Esophagus (tissue), 2 donors: ENCODE results near the gene ZBTB8OS. TPM values are rescaled to one million over a fixed set of nuclear protein-coding genes. Genes with fewer than 3 reads are reported as not detected.
"Not testable (repeated sequence)": the region's sequence is repeated elsewhere in the genome, so short reads cannot be mapped to it uniquely, and the experiment has no call there.

Experiments
- H3K27ac ChIP-seq, 2 donors: one replicate each; pipeline ENCODE4 v1.5.1; 2013; ENCODE audit warnings: low read depth in 2 of 2, mild to moderate bottlenecking in 2 of 2, inconsistent platforms in 1 of 2, low read length in 1 of 2, moderate library complexity in 1 of 2
- H3K27me3 ChIP-seq, 2 donors: one replicate each; pipeline ENCODE4 v1.6.1; 2013; ENCODE audit warnings: low read length in 2 of 2, control low read depth in 1 of 2, mild to moderate bottlenecking in 1 of 2; ENCODE audit not compliant: insufficient read depth in 2 of 2, control insufficient read depth in 1 of 2
- H3K36me3 ChIP-seq, 2 donors: one replicate each; pipeline ENCODE4 v1.6.1; 2013; ENCODE audit warnings: low read length in 1 of 2; ENCODE audit not compliant: control insufficient read depth in 2 of 2, insufficient read depth in 2 of 2
- H3K4me1 ChIP-seq, 2 donors: one replicate each; pipeline ENCODE4 v1.6.1; 2013; ENCODE audit warnings: low read length in 1 of 2; ENCODE audit not compliant: control insufficient read depth in 2 of 2, insufficient read depth in 2 of 2
- H3K4me3 ChIP-seq, 2 donors: one replicate each; pipeline ENCODE4 v1.5.1; 2013; ENCODE audit warnings: low read length in 2 of 2, mild to moderate bottlenecking in 2 of 2, low read depth in 1 of 2, moderate library complexity in 1 of 2
- H3K9me3 ChIP-seq, 2 donors: one replicate each; pipeline ENCODE4 v1.6.1; 2013; ENCODE audit warnings: mild to moderate bottlenecking in 2 of 2, low read depth in 1 of 2, low read length in 1 of 2, moderate library complexity in 1 of 2; ENCODE audit not compliant: control insufficient read depth in 2 of 2, insufficient read depth in 1 of 2
- WGBS, 2 donors: extraction: QIAGEN DNeasy Blood & Tissue Kit; methylation state at CpG; one replicate each; pipeline ENCODE4 v1.1.7; 2013; 5-methylcytosine and 5-hydroxymethylcytosine counted together
- polyA plus RNA-seq, 2 donors: library from polyadenylated mRNA; stranded (reverse); fragments of 200-250 nt; gene quantifications; one replicate each; pipeline ENCODE4 v1.2.3, GENCODE V29; 2013
- donor health status: healthy with polysubstance abuse.
- donor health status: Bipolar disorder and iron deficiency.

Gene ZBTB8OS
- polyA plus RNA-seq, 2 donors, result 40.2 to 41.8 TPM

- Histone ChIP-seq H3K9me3 (no peaks in the 10 kb centered on the region), H3K27me3 (no peaks in the 10 kb centered on the region), H3K4me3 (peak overlapping the region in 1 of 2 donors; percentile 84), H3K36me3 (peaks cover 3 to 8% of the 10 kb centered on the region in 2 donors), H3K4me1 (peaks cover 0 to 5% of the 10 kb centered on the region in 2 donors), H3K27ac (no peak overlapping the region)
- WGBS, 2 donors, result 84 to 85% methylated on average over 16 of the region's 16 CpGs
These were observed 2.1 kb upstream of the ZBTB8OS start for GRCh38 chr1:32652244-32652962.

- peak overlapping the region; percentile 83 to 98 for H3K27ac ChIP-seq
- H3K36me3 ChIP-seq, result peaks cover 3 to 6% of the 10 kb centered on the region in 2 donors
- 0 to 1% methylated on average over 39 to 43 of the region's 43 CpGs for WGBS, 2 donors
- H3K27me3 ChIP-seq, result no peaks in the 10 kb centered on the region
- peak overlapping the region; percentile 84 to 85 for H3K4me3 ChIP-seq
- peaks cover 0 to 5% of the 10 kb centered on the region in 2 donors for H3K4me1 ChIP-seq
- no peaks in the 10 kb centered on the region for H3K9me3 ChIP-seq
These were observed 1.2 kb upstream of the ZBTB8OS start for GRCh38 chr1:32651461-32652073.

GRCh38 chr1:32650752-32651460 is 556 bp upstream of the ZBTB8OS start, which contains the start of gene RBBP4:
TSS of gene RBBP4 (plus strand) at chr1:32651208. CDS start at chr1:32651307, 99 bp downstream.
- Histone ChIP-seq H3K4me3 (peak within 1 kb of the TSS; percentile 85 to 94), H3K27ac (peak within 1 kb of the TSS; percentile 92 to 98), H3K27me3 (no peaks in the 10 kb centered on the region), H3K36me3 (peaks cover 3 to 6% of the 10 kb centered on the region in 2 donors), H3K4me1 (peaks cover 0 to 5% of the 10 kb centered on the region in 2 donors), H3K9me3 (no peaks in the 10 kb centered on the region)
- 0 to 1% methylated on average over 67 of the region's 67 CpGs for WGBS, 2 donors

GRCh38 chr1:32647308-32648134 is 2.8 kb downstream of the ZBTB8OS start:
- no peaks in the 10 kb centered on the region for H3K36me3 ChIP-seq
- no peaks in the 10 kb centered on the region for H3K27me3 ChIP-seq
- H3K27ac ChIP-seq, result no peak overlapping the region
- no peaks in the 10 kb centered on the region for H3K9me3 ChIP-seq
- H3K4me3 ChIP-seq, result no peak overlapping the region
- peaks cover 0 to 2% of the 10 kb centered on the region in 2 donors for H3K4me1 ChIP-seq
- WGBS, 2 donors, result 72 to 75% methylated on average over 6 of the region's 6 CpGs

GRCh38 chr1:32644426-32644825 is 5.9 kb downstream of the ZBTB8OS start:
- Histone ChIP-seq H3K9me3 (no peaks in the 10 kb centered on the region), H3K27me3 (no peaks in the 10 kb centered on the region), H3K4me1 (peaks cover 0 to 2% of the 10 kb centered on the region in 2 donors), H3K27ac (no peak overlapping the region), H3K4me3 (no peak overlapping the region), H3K36me3 (no peaks in the 10 kb centered on the region)
- 59 to 86% methylated on average over 4 of the region's 4 CpGs for WGBS, 2 donors

GRCh38 chr1:32642292-32642827 is 8.0 kb downstream of the ZBTB8OS start:
- not testable (repeated sequence) for H3K9me3 ChIP-seq, H3K36me3 ChIP-seq, H3K27me3 ChIP-seq, H3K4me1 ChIP-seq, H3K4me3 ChIP-seq, H3K27ac ChIP-seq
- 81% methylated on average over 8 of the region's 8 CpGs for WGBS, 2 donors

- WGBS, 2 donors, result 92 to 93% methylated on average over 1 of the region's 1 CpG
- Histone ChIP-seq H3K4me1 (no peaks in the 10 kb centered on the region), H3K9me3 (no peaks in the 10 kb centered on the region), H3K27ac (no peak overlapping the region), H3K4me3 (no peak overlapping the region), H3K36me3 (no peaks in the 10 kb centered on the region), H3K27me3 (no peaks in the 10 kb centered on the region)
These were observed 10.8 kb downstream of the ZBTB8OS start for GRCh38 chr1:32639489-32640075.

- H3K9me3 ChIP-seq, result no peaks in the 10 kb centered on the region
- no peaks in the 10 kb centered on the region for H3K27me3 ChIP-seq
- H3K4me1 ChIP-seq, result no peaks in the 10 kb centered on the region
- 67 to 71% methylated on average over 16 of the region's 16 CpGs for WGBS, 2 donors
- peak overlapping the region in 1 of 2 donors; percentile 34 for H3K27ac ChIP-seq
- H3K36me3 ChIP-seq, result no peaks in the 10 kb centered on the region
- H3K4me3 ChIP-seq, result no peak overlapping the region
These were observed 13.3 kb downstream of the ZBTB8OS start for GRCh38 chr1:32636914-32637645.
